ENCODE results near the gene NKIRAS1.
"Not testable (repeated sequence)": the region's sequence is repeated elsewhere in the genome, so short reads cannot be mapped to it uniquely, and the experiment has no call there.

Gene NKIRAS1

GRCh38 chr3:23938688-23939087 lies 21.9 kb upstream of the NKIRAS1 start:
- DNase-seq: no peak

GRCh38 chr3:23937296-23937695 lies 20.5 kb upstream of the NKIRAS1 start:
- DNase-seq: no peak

DNA sequence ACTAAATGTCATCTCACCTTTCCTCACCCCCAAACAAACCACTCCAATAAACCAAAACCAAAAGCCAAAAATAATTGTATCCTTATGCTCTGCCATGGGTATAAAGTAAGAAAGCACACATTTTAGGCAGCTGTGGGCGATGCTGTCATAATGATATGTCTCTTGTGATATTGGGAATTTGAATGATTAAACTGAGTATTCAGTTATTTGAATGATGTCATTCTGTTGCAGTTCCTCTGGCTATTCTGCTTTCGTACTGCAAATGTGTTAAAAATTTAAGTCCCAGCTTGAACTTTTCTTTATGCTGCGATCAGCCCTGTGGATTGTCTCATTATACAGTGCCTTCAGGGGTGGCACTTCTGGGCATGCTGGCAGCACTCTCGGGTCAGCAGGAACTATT lies 17.5 kb upstream of the NKIRAS1 start:
- no peak for DNase-seq

- no peak for DNase-seq
These were observed 15.8 kb upstream of the NKIRAS1 start for GRCh38 chr3:23932571-23932970.

DNA sequence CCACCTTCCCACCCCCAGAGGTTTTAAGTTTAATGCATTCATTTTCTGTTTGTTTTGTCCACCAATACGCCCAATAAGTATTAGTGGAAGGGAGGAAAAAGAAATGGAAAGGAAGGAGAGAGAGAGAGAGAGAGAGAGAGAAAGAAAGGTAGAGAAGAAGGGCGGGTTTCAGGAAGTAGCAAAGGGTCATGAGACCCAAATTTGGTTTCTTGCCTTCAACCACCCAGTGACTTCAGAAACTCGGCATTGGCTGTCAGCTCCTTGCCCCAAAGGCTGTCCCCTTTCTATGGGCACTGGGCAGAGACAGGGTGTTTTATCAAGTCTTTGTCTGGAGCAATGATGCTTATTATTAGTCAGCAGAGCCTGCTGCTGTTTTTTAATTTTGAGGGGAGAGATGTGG lies 14.8 kb upstream of the NKIRAS1 start:
- DNase-seq: no peak

GRCh38 chr3:23928524-23928923 lies 11.7 kb upstream of the NKIRAS1 start:
- peak; percentile 24 to 31 for DNase-seq

DNA sequence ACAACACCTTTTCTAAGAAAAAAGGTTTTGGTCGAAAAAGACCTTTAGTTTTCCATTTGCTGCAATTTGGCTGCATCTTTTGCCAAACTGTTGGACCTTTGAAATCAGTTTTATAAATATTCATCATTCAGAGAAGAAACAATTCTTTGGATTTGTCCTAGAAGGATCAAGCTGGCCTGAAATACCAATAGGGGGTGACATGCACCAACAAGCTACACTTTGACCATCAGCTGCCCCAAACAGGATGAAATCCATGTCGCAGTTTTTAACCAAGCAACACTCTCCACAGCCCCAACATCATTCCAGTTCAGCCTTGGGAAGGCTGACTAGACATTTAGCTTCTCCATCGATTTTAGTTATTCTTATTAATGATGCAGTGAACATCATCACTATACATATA lies 9.9 kb upstream of the NKIRAS1 start:
- no peak for DNase-seq

- no peak for DNase-seq
These were observed 9.5 kb upstream of the NKIRAS1 start for GRCh38 chr3:23926246-23926645.

DNA sequence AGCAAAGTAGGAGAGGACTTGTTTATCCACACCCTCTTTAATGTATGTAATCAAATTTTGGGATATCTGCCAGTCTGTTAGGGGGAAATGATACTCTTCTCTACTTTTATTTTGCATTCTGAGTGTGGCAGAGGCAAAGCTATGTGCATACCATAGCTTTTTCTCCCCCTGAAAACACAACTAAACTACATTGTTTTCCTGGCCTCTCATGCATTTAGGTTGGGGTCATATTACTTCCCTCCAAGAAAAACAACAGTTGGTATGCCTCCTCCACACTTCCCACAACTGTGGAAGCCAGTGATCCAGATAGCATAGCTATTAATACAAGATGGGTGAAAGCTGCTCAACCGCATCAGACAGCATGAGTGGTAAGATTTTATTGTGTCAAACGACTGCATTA lies 7.0 kb upstream of the NKIRAS1 start:
- no peak for DNase-seq

- no peak for DNase-seq
These were observed 4.3 kb upstream of the NKIRAS1 start for GRCh38 chr3:23921052-23921511.

GRCh38 chr3:23920151-23920655 lies 3.4 kb upstream of the NKIRAS1 start:
- DNase-seq: no peak

DNA sequence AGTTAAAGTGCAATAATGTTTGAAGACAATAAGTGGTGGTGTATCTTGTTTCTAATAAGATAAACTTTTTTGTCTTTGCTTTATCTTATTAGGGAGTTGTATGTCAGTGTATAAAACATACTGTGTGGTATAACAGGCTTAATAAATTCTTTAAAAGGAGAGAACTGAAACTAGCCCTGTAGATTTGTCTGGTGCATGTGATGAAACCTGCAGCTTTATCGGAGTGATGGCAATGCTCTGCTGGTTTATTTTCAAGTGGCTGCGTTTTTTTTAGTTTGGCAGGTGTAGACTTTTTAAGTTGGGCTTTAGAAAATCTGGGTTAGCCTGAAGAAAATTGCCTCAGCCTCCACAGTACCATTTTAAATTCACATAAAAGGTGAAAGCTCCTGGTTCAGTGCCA lies 2.8 kb upstream of the NKIRAS1 start:
- DNase-seq: no peak

GRCh38 chr3:23918331-23918730 lies 1.5 kb upstream of the NKIRAS1 start:
- DNase-seq: not testable (repeated sequence)

GRCh38 chr3:23917679-23918303 lies 1.0 kb upstream of the NKIRAS1 start:
- peak; percentile 61 to 69 for DNase-seq

- no peak for DNase-seq
These were observed 471 bp downstream of the NKIRAS1 start for GRCh38 chr3:23916152-23916885.

DNA sequence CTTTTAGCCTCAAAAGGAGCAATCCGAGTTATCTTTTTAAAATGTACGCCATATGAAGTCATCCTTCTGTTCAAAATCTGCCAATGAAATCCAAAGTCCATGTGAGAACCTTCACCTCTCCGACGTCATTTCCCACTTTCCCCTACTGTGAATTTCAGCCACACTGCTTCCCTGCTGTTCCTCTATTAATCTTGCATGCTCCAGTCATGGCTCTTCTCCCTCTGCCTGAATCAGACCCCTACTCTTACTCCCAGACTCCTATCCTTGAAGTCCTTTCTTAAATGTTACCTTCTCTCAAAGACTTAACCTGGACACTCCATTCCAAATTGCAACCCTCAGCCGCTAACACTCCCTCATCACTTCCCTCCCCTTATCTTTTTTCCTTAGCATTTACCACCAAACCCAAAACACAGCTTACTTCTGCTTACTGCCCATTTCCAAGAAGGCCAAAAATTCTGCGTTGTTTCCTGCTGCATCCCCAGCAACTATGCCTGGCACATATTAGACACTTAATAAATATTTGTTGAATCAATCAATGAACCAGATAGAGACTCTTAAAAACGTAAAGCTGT lies 1.2 kb downstream of the NKIRAS1 start:
- DNase-seq: no peak

DNA sequence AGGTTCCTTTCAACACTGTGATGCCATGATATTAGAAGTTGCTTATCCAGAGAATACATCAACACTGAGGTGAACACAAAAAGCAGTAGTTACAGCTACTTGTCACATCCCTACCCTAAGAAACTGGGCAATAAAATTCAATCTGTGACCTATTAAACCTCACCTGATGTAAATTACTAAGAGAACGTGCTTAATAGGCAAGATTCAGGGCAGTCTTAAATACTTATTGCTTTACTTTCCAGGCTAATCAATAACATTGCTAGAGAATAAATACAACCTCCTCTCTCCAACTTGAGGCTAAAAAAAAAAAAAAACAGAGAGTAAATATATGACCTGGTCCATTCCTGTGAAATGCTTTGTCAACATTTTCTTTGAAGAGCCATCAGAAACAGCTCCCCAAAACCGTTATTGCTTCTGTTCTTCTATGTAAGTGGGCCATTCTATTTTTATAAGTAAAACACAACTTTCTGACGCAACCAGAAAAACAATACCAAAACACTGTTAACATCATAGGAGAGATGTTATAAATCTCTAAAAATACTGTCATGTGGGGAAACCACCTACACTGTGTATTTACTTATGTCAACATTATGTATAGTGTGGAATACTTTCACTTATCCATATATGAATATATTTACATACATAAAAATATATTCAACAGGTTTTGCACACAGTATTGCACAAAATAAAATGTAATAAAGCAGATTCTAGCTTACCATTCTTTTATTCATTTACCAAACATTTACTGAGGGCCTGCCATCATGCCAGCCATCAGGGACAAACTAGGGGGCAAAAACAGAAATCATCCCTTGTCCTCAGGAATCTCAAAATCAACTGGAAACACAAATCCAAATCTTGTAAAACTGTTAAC lies 2.7 kb downstream of the NKIRAS1 start:
- no peak for DNase-seq

- DNase-seq: no peak
These were observed 3.6 kb downstream of the NKIRAS1 start for GRCh38 chr3:23913182-23913581.

DNA sequence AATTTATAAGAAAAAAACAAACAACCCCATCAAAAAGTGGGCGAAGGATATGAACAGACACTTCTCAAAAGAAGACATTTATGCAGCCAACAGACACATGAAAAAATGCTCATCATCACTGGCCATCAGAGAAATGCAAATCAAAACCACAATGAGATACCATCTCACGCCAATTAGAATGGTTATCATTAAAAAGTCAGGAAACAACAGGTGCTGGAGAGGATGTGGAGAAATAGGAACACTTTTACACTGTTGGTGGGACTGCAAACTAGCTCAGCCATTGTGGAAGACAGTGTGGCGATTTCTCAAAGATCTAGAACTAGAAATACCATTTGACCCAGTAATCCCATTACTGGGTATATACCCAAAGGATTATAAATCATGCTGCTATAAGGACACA lies 4.5 kb downstream of the NKIRAS1 start:
- DNase-seq: not testable (repeated sequence)

GRCh38 chr3:23911397-23911796 lies 5.4 kb downstream of the NKIRAS1 start:
- no peak for DNase-seq

DNA sequence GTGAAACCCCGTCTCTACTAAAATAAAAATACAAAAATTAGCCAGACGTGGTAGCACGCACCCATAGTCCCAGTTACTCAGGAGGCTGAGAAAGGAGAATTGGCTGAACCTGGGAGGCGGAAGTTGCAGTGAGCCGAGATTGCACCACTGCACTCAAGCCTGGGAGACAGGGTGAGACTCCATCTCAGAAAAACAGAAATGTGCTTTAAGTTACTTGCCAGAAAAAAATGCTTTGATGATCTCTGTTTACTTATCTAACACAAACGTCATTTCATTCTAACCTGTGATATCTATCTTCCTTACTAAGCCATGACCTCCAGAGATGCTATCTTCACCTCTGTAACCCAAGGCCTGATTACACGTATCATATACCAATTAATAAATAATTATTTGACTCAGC lies 7.4 kb downstream of the NKIRAS1 start:
- DNase-seq: no peak

- DNase-seq: no peak
These were observed 12.2 kb downstream of the NKIRAS1 start for GRCh38 chr3:23904545-23904944.

GRCh38 chr3:23900744-23901143 lies 16.0 kb downstream of the NKIRAS1 start:
- DNase-seq: no peak

Measured in AML-193 (cell line).